ENCODE data around the gene MYO7A.

MYO7A gene

DNA sequence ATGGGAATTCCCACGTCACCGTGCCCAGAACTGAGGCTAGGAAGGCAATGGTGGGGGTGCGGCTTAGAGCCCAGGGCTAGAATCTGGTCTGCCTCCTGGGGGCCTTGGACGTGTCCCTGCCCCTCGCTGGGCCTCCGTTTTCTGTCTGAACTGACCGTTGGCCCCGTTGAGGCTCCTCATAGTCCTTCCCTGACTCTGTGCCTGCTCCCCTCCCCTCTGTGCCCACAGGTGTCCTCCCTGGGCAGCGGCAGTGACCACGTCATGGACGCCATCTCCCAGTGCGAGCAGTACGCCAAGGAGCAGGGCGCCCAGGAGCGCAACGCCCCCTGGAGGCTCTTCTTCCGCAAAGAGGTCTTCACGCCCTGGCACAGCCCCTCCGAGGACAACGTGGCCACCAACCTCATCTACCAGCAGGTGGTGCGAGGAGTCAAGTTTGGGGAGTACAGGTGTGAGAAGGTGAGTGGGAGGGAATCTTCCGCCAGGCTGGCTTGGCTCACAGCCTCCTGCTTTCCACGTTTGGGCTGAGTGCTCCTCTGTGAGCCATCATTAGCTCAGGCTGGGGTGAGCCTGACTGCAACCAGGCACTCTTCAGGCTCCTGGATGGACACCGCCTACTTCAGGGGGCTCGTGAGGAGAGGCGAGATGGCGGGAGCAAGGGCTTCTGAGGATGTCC lies 63.9 kb downstream of the MYO7A start:
- Histone ChIP-seq H3K79me2 (ENCODE audit: insufficient read depth, low read length) (no peaks in the 10 kb centered on the region), H3K9me3 (ENCODE audit: low read length) (no peaks in the 10 kb centered on the region), H3K9ac (ENCODE audit: low read length) (no peak overlapping the region), H4K20me1 (ENCODE audit: insufficient read depth, low read length) (no peaks in the 10 kb centered on the region), H2AFZ (ENCODE audit: low read length) (no peak overlapping the region), H3K27ac (ENCODE audit: low read depth, low read length, poor library complexity, severe bottlenecking) (no peak overlapping the region), H3F3A (ENCODE audit: insufficient read depth, low read length) (no peaks in the 10 kb centered on the region), H3K4me3 (ENCODE audit: low read depth, low read length, poor library complexity, severe bottlenecking) (no peak overlapping the region), H3K36me3 (ENCODE audit: insufficient read depth, low read length) (no peaks in the 10 kb centered on the region), H3K9me2 (ENCODE audit: low read depth, low read length) (no peaks in the 10 kb centered on the region), H3K4me1 (ENCODE audit: insufficient read depth, low read length, severe bottlenecking) (no peaks in the 10 kb centered on the region), H3K27me3 (ENCODE audit: insufficient read depth, low read length) (no peaks in the 10 kb centered on the region), H3K4me2 (ENCODE audit: low read length) (no peak overlapping the region)
- TF ChIP-seq EZH2 (IDR thresholded peaks at IDR 0.05; ENCODE audit: borderline replicate concordance, low read length): no peak
- TF ChIP-seq, protein P1, sequence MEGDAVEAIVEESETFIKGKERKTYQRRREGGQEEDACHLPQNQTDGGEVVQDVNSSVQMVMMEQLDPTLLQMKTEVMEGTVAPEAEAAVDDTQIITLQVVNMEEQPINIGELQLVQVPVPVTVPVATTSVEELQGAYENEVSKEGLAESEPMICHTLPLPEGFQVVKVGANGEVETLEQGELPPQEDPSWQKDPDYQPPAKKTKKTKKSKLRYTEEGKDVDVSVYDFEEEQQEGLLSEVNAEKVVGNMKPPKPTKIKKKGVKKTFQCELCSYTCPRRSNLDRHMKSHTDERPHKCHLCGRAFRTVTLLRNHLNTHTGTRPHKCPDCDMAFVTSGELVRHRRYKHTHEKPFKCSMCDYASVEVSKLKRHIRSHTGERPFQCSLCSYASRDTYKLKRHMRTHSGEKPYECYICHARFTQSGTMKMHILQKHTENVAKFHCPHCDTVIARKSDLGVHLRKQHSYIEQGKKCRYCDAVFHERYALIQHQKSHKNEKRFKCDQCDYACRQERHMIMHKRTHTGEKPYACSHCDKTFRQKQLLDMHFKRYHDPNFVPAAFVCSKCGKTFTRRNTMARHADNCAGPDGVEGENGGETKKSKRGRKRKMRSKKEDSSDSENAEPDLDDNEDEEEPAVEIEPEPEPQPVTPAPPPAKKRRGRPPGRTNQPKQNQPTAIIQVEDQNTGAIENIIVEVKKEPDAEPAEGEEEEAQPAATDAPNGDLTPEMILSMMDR (IDR thresholded peaks at IDR 0.05; ENCODE audit: low read length): peak; percentile 75

DNA sequence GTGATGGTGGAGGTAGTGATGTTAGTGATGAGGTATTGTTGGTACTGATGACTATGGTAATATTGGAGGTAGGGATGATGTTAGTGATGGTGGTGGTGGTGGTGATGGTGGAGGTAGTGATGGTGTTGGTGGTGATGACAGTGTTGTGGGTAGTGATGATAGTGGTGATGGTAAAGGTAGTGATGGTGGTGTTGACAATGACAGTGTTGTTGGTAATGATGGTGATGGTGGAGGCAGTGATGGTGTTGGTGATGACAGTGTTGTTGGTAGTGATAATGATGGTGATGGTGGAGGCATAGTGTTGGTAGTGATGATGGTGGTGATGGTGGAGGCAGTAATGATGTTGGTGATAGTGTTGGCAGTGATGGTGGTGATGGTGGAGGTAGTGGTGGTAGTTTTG lies 65.1 kb downstream of the MYO7A start:
- TF ChIP-seq, protein P1 (IDR thresholded peaks at IDR 0.05; ENCODE audit: low read length): no peak
- TF ChIP-seq EZH2 (IDR thresholded peaks at IDR 0.05; ENCODE audit: borderline replicate concordance, low read length): no peak

DNA sequence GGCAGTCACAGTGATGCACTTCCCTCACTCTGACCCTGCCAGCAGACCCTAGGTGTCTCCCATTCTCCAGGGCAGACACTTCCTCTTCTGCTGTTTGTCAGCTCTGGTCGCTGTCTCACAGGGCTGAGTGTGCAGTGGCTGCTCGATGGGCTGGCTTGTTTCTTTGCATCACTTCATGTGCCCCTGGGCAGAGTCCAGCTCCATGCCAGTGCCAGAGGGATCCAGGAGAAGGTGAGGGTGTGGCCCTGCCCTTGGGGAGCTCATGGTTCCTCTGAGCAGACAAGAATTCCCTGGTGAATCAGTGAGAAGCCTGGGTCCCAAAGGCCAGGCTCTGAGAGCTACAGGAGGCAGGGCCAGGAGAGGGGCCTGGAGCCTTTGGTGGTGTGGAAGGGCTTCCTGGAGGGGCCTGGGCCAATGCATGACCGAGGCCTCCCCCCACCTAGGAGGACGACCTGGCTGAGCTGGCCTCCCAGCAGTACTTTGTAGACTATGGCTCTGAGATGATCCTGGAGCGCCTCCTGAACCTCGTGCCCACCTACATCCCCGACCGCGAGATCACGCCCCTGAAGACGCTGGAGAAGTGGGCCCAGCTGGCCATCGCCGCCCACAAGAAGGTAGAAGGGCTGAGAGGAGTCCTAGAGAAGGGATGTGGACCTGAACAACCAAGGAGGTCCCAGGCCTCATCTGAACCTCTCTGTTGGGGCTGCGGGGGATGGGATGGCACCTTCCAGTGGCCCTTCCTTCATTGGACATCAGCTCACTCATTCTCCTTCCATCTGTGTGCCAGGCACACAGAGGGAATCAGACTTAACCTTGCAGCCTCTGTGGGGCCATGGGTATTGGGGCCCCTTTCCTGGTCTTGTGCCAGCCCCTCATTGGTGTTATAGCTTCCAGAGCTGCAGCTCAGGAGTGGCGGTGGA lies 66.1 kb downstream of the MYO7A start:
- H3K27me3 ChIP-seq (ENCODE audit: insufficient read depth, low read length): no peaks in the 10 kb centered on the region
- no peak overlapping the region for H3K27ac ChIP-seq (ENCODE audit: low read depth, low read length, poor library complexity, severe bottlenecking)
- H3K4me3 ChIP-seq (ENCODE audit: low read depth, low read length, poor library complexity, severe bottlenecking): no peak overlapping the region
- H2AFZ ChIP-seq (ENCODE audit: low read length): no peak overlapping the region
- no peak for TF ChIP-seq EZH2 (IDR thresholded peaks at IDR 0.05; ENCODE audit: borderline replicate concordance, low read length)
- TF ChIP-seq, protein P1 (IDR thresholded peaks at IDR 0.05; ENCODE audit: low read length): no peak
- no peaks in the 10 kb centered on the region for H3K9me2 ChIP-seq (ENCODE audit: low read depth, low read length)
- no peaks in the 10 kb centered on the region for H3K4me1 ChIP-seq (ENCODE audit: insufficient read depth, low read length, severe bottlenecking)
- no peaks in the 10 kb centered on the region for H3K36me3 ChIP-seq (ENCODE audit: insufficient read depth, low read length)
- no peaks in the 10 kb centered on the region for H3F3A ChIP-seq (ENCODE audit: insufficient read depth, low read length)
- H4K20me1 ChIP-seq (ENCODE audit: insufficient read depth, low read length): no peaks in the 10 kb centered on the region
- H3K4me2 ChIP-seq (ENCODE audit: low read length): no peak overlapping the region
- H3K79me2 ChIP-seq (ENCODE audit: insufficient read depth, low read length): no peaks in the 10 kb centered on the region
- no peak overlapping the region for H3K9ac ChIP-seq (ENCODE audit: low read length)
- no peaks in the 10 kb centered on the region for H3K9me3 ChIP-seq (ENCODE audit: low read length)

More for the DNA sequence above, 65.1 kb downstream of the MYO7A start:
- H3F3A ChIP-seq (ENCODE audit: insufficient read depth, low read length): no peaks in the 10 kb centered on the region
- H3K36me3 ChIP-seq (ENCODE audit: insufficient read depth, low read length): no peaks in the 10 kb centered on the region
- H3K27ac ChIP-seq (ENCODE audit: low read depth, low read length, poor library complexity, severe bottlenecking): no peak overlapping the region
- H3K79me2 ChIP-seq (ENCODE audit: insufficient read depth, low read length): no peaks in the 10 kb centered on the region
- no peak overlapping the region for H3K4me2 ChIP-seq (ENCODE audit: low read length)
- no peaks in the 10 kb centered on the region for H3K9me3 ChIP-seq (ENCODE audit: low read length)
- no peaks in the 10 kb centered on the region for H4K20me1 ChIP-seq (ENCODE audit: insufficient read depth, low read length)
- H3K9ac ChIP-seq (ENCODE audit: low read length): no peak overlapping the region
- no peak overlapping the region for H3K4me3 ChIP-seq (ENCODE audit: low read depth, low read length, poor library complexity, severe bottlenecking)
- H3K9me2 ChIP-seq (ENCODE audit: low read depth, low read length): no peaks in the 10 kb centered on the region
- no peaks in the 10 kb centered on the region for H3K4me1 ChIP-seq (ENCODE audit: insufficient read depth, low read length, severe bottlenecking)
- no peaks in the 10 kb centered on the region for H3K27me3 ChIP-seq (ENCODE audit: insufficient read depth, low read length)
- no peak overlapping the region for H2AFZ ChIP-seq (ENCODE audit: low read length)

Data from OCI-LY1 (cell line).